ENCODE data around the gene MANBA.

The MANBA gene

GRCh38 chr4:102675141-102675540 is 85.6 kb downstream of the MANBA start:
- no peak for TF ChIP-seq CTCF (IDR thresholded peaks at IDR 0.05)

GRCh38 chr4:102667001-102667400 is 93.8 kb downstream of the MANBA start:
- no peak for TF ChIP-seq CTCF (IDR thresholded peaks at IDR 0.05)

- TF ChIP-seq CTCF (IDR thresholded peaks at IDR 0.05) = no peak
Measured at GRCh38 chr4:102665527-102665926, 95.2 kb downstream of the MANBA start.

- TF ChIP-seq CTCF (IDR thresholded peaks at IDR 0.05) = no peak
Measured at GRCh38 chr4:102663073-102663472, 97.7 kb downstream of the MANBA start.

GRCh38 chr4:102657206-102657605 is 103.6 kb downstream of the MANBA start:
- no peak for TF ChIP-seq CTCF (IDR thresholded peaks at IDR 0.05)

GRCh38 chr4:102647117-102647516 is 113.7 kb downstream of the MANBA start:
- TF ChIP-seq CTCF (IDR thresholded peaks at IDR 0.05) = no peak

- TF ChIP-seq CTCF (IDR thresholded peaks at IDR 0.05) = no peak
Measured at GRCh38 chr4:102642631-102643298, 118.0 kb downstream of the MANBA start.

- TF ChIP-seq CTCF (IDR thresholded peaks at IDR 0.05) = no peak
Measured at GRCh38 chr4:102641793-102642192, 119.0 kb downstream of the MANBA start.

Data from LNCAP (cell line).